ENCODE measurements around the gene ARHGAP42.

GRCh38 chr11:100748153-100748552, 61.1 kb downstream of the ARHGAP42 start:
- TF ChIP-seq POLR2A (IDR thresholded peaks at IDR 0.05) = no peak
- TF ChIP-seq CTCF (IDR thresholded peaks at IDR 0.05) = no peak

Data from ovary (tissue), 3 donors.